ENCODE results near the gene SIRT1.
A peak's percentile ranks its signal among the peaks of the same experiment; 100 is the strongest.
"Not testable (repeated sequence)": the region's sequence is repeated elsewhere in the genome, so short reads cannot be mapped to it uniquely, and the experiment has no call there.

SIRT1 gene

DNA sequence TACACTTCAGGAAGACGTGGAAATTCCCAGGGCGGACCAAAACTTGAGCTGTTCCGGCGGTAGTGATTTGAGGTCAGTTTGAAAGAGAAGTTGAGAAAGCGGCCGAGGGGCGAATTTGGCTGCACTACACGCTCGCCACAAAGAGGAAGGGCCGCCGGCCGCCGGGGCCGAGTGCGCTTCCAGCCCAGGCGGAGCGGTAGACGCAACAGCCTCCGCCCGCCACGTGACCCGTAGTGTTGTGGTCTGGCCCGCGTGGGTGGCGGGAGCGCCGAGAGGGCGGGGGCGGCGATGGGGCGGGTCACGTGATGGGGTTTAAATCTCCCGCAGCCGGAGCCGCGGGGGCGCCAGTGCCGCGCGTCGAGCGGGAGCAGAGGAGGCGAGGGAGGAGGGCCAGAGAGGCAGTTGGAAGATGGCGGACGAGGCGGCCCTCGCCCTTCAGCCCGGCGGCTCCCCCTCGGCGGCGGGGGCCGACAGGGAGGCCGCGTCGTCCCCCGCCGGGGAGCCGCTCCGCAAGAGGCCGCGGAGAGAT, at the start of gene SIRT1:
TSS of gene SIRT1 (plus strand) at position 344 of the 529 bp plus-strand sequence. CDS start at position 410, 66 bp downstream.
- DNase-seq, result peak; percentile 95

DNA sequence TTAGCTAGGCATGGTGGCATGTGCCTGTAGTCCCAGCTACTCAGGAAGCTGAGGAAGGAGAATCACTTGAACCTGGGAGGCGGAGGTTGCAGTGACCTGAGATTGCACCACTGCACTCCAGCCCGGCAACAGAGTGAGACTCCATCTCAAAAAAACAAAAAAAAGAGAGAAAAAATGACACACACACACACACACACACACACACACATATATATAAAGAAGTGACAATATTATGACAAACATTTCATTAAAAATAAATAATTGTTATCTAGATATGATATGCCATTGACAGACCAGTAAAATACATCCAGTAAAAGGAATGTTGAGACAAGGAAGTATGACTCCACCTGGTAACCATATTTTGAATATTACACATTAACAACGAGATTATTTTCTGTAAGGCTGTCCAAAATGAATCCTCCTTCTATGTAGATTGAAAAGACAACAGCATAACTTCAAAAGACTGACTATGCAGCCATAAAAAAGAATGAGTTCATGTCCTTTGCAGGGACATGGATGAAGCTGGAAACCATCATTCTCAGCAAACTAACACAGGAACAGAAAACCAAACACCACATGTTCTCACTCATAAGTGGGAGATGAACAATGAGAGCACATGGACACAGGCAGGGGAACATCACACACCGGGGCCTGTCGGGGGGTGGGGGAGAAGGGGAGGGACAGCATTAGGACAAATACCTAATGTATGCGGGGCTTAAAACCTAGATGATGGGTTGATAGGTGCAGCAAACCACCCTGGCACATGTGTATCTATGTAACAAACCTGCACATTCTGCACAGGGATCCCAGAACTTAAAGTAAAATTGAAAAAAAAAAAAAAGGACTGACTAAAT, 48.7 kb upstream of the SIRT1 start:
- not testable (repeated sequence) for DNase-seq

DNA sequence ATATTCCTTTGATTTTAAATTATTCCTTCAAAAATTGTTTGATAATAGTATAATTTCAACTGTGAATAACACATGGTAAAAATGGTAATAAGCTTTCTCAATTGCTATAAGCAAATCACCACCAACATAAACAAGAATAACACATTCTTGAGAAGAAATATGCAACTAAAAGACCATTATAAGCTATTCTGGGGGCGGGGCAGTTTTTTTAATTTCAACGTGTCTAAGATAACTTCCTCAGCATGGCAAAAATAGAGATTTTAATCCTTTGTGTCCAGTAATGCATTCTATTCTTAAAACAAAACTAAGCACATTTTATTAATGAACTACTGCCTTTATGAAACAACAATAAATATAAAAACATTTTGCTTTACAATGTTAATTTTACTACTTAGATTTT, 48.0 kb upstream of the SIRT1 start:
- no peak for DNase-seq

DNA sequence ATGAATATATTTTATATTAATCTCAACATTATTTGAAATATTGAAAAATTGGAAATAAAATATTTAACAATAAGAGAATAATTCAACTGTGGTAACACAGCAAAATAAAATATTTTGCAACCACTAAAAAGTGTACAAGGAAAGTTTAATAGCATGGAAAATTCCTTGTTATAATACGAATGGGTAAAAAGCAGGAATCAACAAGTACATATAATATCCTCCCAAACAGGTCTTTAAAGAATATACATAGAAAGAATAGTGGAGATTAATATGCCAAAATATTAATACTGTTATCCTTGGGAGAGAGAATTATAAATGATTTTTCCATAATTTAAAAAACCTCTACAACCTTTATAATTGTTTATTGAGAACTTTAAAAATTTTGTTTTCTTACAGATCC, 47.5 kb upstream of the SIRT1 start:
- no peak for DNase-seq

DNA sequence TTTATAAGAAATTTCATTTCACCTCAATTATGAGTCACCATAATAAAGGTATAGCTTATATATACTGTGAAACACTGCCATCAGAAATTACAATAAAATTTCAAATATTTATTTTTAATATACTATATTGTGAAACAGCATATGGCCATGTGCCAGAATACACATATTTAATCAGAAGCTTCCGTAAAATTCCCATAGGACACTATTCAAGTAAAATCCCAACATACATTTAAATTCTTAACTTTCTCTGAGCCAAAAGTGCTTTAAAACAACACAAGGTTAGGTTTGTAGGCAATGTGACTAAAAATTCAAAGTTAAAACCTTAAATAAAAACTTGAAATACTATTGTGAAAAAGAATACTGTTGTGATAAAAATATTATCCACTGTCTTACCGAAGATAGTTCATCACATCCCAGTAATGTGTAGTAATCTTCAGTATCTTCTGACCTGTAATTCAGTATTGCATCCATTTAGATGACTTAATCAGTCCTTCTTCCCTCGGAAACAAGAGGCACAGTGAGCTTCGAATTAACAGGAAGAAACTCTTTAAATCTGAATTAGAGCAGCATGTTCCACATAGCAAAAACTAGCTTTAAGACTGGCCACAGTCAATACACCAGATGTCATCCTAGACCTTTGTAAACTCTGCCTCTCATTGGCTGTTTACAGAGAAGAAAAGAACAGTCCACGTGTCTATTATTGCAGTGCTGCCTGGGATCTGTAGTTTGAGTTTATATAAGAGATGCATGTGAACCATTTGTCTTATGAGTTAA, 46.7 kb upstream of the SIRT1 start, which contains the start of gene DNAJC12:
TSS of gene DNAJC12 (minus strand) at position 648 of the 774 bp plus-strand sequence. CDS start at position 471, 177 bp downstream.
- peak; percentile 59 for DNase-seq

DNA sequence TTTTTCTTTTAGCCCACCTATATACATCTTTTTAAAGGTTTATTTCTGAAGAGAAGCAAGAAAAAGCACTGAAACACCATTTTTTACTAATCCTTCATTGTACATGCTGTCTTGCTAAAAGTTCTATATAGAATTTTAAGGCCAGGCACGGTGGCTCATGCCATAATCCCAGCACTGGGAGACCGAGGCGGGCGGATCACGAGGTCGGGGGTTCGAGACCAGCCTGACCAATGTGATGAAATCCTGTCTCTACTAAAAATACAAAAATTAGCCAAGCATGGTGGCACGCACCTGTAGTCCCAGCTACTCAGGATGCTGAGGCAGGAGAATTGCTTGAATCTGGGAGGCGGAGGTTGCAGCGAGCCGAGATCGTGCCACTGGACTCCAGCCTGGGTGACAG, 44.9 kb upstream of the SIRT1 start:
- not testable (repeated sequence) for DNase-seq

DNA sequence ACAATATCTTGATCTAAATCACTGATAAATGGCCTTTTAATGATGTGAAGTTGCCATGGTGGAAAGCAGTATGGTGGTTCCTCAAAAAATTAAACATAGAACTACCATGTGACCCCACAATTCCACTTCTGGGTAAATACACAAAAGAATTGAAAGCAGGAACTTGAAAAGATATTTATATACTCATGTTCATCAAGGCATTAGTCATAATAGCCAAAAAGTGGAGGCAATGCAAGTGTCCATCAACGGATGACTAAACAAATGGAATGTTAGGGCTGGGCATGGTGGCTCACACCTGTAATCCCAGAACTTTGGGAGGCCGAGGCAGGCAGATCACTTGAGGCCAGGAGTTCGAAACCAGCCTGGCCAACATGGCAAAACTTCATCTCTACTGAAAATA, 44.5 kb upstream of the SIRT1 start:
- no peak for DNase-seq

DNA sequence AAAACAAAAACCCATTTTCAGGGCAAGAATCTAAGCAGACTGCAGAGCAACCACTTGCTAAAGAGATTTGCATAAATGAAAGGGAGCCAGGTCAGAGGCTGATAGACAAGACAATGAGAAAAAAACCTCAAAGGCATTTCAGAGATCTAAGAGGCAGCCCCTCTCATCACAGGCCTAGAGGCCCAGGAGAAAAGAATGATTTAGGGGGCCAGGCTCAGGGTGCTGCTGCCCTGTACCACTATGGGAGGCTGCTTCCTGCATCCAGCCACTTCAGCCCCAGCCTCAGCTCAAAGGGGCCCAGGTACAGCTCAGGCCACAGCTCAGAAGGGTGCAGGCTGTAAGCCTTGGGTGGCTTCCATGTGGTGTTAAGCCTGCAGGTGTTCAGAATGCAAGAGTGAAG, 42.7 kb upstream of the SIRT1 start:
- DNase-seq, result no peak

DNA sequence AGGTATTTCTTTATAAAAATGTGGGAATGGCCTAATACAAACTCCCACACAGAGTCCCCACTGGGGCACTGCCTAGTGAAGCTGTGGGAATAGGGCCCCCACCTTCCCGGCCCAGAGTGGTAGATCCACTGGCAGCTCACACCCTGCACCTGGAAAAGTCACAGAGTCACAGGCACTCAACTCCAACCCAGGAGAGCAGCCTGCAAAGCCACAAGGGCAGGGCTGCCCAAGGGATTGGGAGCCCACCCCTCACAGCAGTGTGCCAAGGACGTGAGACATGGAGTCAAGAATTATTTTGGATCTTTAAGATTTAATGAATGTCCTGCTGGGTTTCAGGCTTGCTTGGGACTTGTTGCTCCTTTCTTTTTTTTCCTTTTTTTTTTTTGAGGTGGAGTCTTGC, 41.2 kb upstream of the SIRT1 start:
- DNase-seq, result no peak

DNA sequence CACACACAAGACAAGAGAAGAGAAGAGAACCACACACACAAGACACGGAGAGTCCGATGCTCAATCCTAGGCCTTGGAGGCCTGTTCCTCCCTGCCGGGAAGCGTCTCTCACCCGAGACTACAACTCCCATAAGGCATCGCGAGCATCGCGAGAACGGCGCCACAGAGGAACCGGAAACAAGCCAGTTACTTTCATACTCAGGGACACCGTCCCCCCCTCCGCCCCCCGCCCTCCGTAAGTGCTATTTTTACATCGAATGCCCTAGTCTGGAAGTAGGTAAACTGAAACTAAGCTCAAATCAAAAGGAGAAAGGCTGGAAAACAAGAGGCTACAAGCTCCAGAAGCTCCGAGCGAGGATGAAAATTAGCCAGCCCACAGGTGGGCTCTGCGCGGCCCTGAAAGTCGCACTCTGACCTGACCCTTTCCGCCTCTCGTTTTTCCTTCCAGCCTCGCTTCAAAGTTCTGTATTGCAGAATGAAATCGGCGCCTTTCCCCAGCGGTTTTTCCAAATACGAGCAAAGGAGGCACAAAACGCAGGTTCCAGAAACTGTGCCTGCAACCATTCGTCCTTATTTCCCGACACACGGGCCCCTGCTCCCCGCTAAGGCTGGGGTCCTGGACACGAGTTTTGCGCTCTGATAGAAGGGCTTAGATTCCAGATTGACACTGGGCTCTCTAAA, 35.0 kb upstream of the SIRT1 start:
- peak; percentile 97 for DNase-seq

DNA sequence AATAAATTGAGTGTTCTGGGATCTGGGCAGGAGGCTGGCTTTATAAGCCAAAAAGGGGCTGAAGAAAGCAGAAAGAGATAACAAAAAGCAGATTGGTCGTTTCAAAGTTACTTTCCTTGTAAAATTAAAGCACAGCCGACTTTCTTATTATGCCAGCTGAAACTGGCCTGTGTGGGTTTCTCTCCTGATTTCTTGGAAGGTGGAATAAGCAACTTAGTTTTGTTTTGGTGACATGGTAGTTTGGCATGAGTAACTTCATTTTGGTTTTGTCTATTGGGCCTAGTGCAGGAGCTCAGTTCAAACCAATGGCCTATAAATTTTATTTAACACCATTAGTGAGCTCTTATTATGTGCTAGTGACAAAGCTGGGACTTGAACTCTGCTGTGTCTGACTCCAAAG, 33.3 kb upstream of the SIRT1 start:
- no peak for DNase-seq

DNA sequence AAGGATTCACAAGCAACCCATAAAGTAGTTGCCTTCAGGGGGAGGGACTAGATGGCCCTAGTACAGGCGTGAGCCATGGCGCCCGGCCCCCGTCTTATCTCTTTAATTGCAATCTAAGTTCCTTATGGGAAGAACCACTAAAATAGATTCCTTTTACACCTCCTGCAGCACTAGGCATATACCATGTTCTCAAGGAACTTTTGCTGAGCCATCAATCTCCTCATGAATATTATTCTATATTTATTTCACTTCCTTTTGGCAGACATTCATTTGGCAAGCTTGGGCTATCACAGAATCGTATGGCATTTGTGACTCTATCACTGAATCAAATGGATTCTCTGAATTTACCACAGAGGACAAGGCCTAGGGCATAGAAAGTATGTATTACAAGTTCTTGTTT, 31.7 kb upstream of the SIRT1 start:
- DNase-seq, result no peak

DNA sequence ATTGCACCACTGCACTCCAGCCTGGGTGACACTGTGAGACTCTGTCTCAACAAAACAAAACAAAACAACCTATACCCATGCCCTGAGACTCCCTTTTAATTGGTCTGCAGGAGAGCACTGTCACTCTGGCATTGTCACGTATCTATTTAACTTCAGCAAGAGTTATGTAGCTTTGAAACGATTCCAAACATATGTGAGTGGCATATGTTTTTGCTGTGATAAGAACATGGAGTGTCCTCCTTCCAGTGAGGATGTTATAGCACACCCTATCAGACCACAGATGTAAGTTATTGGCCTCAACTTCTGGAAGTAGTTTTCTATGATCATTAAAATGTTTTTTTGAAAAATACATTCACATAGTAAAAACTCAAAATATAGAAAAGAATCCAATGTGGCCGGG, 30.9 kb upstream of the SIRT1 start:
- no peak for DNase-seq

DNA sequence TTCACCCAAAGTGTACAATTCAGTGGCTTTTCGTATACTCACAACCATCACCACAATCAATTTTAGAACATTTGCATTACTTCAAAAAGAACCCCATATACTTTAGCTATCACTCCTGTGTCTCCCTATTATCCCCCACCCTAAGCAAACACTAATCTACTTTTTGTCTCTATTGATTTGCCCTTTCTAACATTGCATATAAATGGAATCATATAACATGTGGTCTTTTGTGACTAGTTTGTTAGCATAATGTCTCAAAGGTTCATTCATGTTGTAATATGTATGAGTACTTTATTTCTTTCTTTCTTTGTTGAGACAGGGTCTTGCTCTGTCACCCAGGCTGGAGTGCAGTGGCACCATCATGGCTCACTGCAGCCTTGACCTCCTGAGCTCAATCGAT, 25.5 kb upstream of the SIRT1 start:
- no peak for DNase-seq

DNA sequence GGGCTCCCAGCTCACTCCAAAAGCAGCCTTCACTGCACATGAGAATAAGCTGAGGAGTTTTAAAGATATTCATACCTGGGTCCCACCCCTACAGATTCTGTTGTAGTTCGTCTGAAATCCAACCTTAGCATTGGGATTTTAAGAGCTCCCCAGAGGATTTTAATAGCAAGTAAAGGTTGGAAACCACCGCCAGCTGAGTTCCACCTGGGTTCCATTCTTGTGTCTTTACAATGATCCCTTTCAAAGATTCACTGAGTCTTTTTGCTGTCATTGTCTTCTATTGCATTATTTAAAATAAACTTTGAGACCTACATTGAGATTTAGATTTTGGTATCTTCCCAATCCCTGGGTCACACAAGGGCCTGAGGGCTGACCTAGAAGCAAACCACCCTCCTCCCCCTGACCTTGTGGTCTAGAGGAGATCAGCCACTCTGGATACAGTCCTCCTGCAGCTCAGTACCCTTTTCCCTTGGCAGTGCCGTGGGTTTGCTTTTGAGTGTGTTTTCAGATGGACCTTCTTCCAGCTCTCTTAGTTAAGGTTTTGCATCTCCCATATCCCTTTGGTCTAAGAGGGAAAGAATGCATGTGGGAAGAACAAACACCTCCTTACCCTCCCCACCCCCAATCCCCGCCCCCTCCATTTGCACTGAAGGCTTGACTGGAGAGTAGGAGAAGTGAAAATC, 22.6 kb upstream of the SIRT1 start:
- no peak for DNase-seq

DNA sequence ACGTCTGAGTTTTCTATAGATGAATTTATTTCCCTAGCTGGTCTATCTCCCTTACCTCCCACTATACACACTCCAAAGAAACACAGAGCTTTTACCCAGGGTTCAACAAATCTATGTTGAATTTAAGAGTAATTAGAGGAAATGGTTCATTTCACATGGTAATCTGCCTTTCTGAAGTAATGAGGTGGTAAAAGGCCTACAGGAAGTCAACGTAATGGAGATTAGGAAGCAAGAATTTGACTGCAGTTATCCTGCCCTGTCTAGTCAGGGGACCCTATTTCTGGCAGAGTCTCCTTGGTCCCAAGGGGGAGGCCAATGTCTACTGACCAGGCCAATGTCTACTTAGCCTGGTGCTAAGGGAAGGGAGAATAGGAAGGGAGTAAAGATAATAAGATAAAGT, 21.4 kb upstream of the SIRT1 start:
- DNase-seq, result no peak

DNA sequence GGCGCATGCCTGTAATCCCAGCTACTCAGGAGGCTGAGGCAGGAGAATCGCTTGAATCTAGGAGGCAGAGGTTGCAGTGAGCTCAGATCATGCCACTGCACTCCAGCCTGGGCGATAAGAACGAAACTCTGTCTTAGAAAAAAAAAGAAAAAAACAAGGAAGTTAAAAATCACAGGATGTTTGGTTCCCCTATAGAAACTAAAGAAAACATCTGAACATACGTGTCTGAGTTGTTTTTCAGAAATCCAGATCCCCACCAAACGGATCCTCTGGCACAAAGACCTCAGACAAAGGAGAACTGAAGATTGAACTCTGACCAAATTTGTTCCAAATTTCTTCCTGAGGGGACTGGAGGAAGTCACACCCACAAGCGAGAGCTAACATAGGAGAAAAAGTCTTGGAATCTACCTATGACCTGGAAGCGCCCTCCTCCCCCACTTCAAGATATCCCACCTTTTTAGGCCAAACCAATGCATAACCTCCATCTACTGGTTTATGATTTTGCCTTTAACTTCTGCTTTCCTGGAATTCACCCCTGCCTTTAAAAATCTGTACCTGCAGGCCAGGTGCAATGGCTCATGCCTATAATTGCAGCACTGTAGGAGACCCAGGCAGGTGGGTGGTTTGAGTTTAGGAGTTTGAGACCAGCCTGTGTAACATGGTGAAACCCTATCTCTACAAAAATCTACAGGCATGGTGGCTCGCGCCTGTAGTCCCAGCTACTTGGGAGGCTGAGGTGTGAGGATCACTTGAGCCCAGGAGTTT, 19.7 kb upstream of the SIRT1 start:
- no peak for DNase-seq

DNA sequence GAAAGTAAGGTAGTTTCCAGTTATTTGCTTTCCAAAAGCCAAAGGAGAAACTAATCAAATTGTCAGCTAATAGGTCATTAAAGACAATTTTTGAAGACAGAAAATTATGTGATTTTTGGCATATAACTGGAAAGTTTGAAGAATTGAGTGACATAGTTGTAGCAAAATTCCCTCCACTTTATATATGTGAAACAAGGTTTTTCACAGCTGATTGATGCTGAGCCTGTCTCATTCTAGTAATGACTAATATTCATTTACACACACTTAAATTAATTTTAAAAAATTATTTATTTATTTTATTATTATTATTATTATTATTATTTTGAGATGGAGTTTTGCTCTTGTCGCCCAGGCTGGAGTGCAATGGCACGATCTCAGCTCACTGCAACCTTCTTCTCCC, 16.3 kb upstream of the SIRT1 start:
- no peak for DNase-seq

DNA sequence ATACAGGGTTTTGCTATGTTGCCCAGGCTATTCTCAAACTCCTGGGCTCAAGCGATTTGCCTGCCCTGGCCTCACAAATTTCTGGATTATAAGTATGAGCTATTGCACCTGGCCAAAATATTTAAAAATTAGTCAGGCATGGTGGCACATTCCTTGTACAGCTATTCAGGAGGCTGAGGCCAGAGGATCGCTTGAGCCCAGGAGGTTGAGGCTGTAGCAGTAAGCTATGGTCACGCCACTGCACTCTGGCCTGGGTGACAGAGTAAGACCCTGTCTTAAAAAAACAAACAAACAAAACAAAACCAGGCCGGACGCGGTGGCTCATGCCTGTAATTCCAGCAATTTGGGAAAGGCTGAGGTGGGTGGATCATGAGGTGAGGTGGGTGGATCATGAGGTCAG, 14.5 kb upstream of the SIRT1 start:
- no peak for DNase-seq

DNA sequence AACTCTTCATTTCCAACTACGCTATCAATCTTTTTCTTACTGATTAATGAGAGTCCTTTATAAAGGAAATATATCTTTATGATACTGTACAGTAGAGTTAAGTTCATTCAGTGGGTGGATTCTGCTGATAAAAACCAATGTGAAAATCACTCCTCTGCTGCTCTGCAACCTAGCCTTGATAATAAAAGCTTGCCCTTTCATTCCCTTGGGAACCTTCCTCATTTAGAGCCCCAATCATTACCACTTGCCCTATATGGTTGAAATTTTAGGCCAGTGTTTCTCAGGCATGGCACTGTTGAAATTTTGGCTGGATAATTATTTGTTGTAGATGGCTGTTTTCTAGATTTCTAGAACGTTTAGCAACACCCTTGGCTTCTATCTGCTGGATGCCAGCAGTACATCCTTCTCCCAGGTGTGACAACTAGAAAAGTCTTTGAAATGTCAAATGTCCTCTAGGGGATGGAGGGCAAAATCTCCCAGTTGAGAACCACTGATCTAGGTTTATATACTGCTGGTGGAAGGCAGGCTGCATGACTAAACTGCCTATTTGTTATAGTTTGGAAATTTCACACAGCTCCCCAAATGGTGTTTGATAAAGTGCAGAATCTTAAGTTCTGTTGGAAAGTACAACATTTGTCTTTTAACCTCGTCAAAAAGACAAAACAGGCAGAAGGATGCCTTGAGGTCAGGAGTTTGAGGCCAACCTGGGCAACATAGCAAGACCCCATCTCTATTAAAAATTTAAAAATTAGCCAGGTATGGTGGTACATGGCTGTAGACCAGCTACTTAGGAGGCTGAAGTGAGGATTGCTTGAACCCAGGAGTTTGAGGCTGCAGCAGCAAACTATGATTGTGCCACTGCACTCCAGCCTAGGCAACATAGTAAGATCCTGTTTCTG, 8.9 kb upstream of the SIRT1 start:
- no peak for DNase-seq

DNA sequence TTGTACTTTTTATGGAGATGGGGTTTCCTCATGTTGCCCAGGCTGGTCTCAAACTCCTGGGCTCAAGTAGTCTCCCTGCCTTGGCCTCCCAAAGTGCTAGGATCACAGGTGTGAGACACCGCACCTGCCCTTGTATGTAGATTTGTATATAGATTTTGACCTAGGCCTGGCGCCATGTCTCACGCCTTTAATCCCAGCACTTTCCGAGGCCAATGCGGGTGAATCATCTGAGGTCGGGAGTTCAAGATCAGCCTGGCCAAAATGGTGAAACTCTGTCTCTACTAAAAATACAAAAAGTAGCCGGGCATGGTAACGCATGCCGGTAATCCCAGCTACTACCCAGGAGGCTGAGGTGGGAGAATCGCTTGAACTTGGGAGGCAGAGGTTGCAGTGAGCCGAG, 7.0 kb upstream of the SIRT1 start:
- not testable (repeated sequence) for DNase-seq

All from activated CD4-positive, alpha-beta T cell treated with anti-CD3 and anti-CD28 coated beads, Interleukin-2, amount 50 U/mL, for 16 hours (primary cell).